PC-9 (cell line): Measurements from ENCODE around the gene SLC22A25. TPM values are rescaled to one million over a fixed set of nuclear protein-coding genes. Genes with fewer than 3 reads are reported as not detected.

Experiments used
- BruUV-seq: library from RNA; stranded (reverse); fragments of 400-500 nt; replicated peaks from 2 replicates; lab custom pipeline; 2021; lab: Mats Ljungman, UMichigan
- CTCF ChIA-PET: fragments of 300-600 bp; sonication (Branson Sonifier 250); formaldehyde crosslinking; loops from one replicate; lab custom pipeline; 2022; ENCODE audit warnings: antibody characterized with exemption; lab: Charles Lee
- POLR2A ChIA-PET: fragments of 300-600 bp; sonication (Branson Sonifier 250); formaldehyde crosslinking; loops from one replicate; lab custom pipeline; 2022; ENCODE audit warnings: antibody characterized with exemption; ENCODE audit not compliant: unreplicated experiment; lab: Charles Lee
- DNase-seq, 2 experiments: peaks; one replicate each; pipeline versions ENCODE4 v3.0.0 to v3.0.0-alpha.2; 2015 to 2022; ENCODE audit warnings: mixed read lengths in 1 of 2
- H2AFZ ChIP-seq: fragments of 200-600 bp; sonication (generic); 2 replicates; pipeline ENCODE4 v1.8.1; 2017; ENCODE audit warnings: antibody characterized with exemption
- H3F3A ChIP-seq: fragments of 200-600 bp; sonication (generic); 2 replicates; pipeline ENCODE4 v1.8.1; 2017; ENCODE audit warnings: antibody characterized with exemption, mild to moderate bottlenecking, low read depth; ENCODE audit not compliant: insufficient read depth
- H3K27ac ChIP-seq: fragments of 200-600 bp; sonication (generic); 2 replicates; pipeline ENCODE4 v1.6.1; 2016; ENCODE audit warnings: mixed run types
- H3K27me3 ChIP-seq: fragments of 200-600 bp; sonication (generic); 2 replicates; pipeline ENCODE4 v1.6.1; 2016; ENCODE audit warnings: low read depth, mixed run types; ENCODE audit not compliant: insufficient read depth
- H3K36me3 ChIP-seq: fragments of 200-600 bp; sonication (generic); 2 replicates; pipeline ENCODE4 v1.6.1; 2016; ENCODE audit warnings: low read depth, mixed run types
- H3K4me1 ChIP-seq: fragments of 200-600 bp; sonication (generic); replicated peaks from 2 replicates; pipeline ENCODE4 v1.6.1; 2016; ENCODE audit warnings: mixed run types; ENCODE audit not compliant: insufficient read depth
- H3K4me2 ChIP-seq: fragments of 200-600 bp; sonication (generic); 2 replicates; pipeline ENCODE4 v1.6.1; 2017; ENCODE audit warnings: mixed run types
- H3K4me3 ChIP-seq: fragments of 200-600 bp; sonication (generic); 2 replicates; pipeline ENCODE4 v1.6.1; 2016; ENCODE audit warnings: mixed run types
- H3K79me2 ChIP-seq: fragments of 200-600 bp; sonication (generic); 2 replicates; pipeline ENCODE4 v1.6.1; 2017; ENCODE audit warnings: low read depth, mixed run types
- H3K9me2 ChIP-seq: fragments of 200-600 bp; sonication (generic); 2 replicates; pipeline ENCODE4 v1.8.1; 2017; ENCODE audit warnings: mild to moderate bottlenecking; ENCODE audit not compliant: insufficient read depth
- H3K9me3 ChIP-seq: fragments of 200-600 bp; sonication (generic); 2 replicates; pipeline ENCODE4 v1.8.1; 2016; ENCODE audit warnings: low read depth; ENCODE audit not compliant: insufficient read depth
- H4K20me1 ChIP-seq: fragments of 200-600 bp; sonication (generic); 2 replicates; pipeline ENCODE4 v1.8.1; 2017; ENCODE audit not compliant: insufficient read depth
- CTCF ChIP-seq: fragments of 200-600 bp; sonication (generic); conservative IDR thresholded peaks from 2 replicates; pipeline ENCODE4 v1.6.1; 2017; ENCODE audit warnings: mixed run types, antibody characterized with exemption, mild to moderate bottlenecking, moderate library complexity
- EZH2 ChIP-seq: fragments of 200-600 bp; sonication (generic); IDR thresholded peaks from 2 replicates; pipeline ENCODE4 v1.8.0; 2017; ENCODE audit warnings: antibody characterized with exemption, low read depth
- intact Hi-C: fragments of 100-400 bp; cut with micrococcal nuclease; formaldehyde crosslinking; loops from one replicate; pipeline ENCODE4 v1.10.0; 2022; ENCODE audit not compliant: unreplicated experiment
- total RNA-seq: library from RNA; stranded (reverse); gene quantifications from 2 replicates; pipeline ENCODE4 v1.2.3, GENCODE V29; 2021

SLC22A25 gene
- total RNA-seq, 1 experiment from 2014 or later, result not detected

DNA sequence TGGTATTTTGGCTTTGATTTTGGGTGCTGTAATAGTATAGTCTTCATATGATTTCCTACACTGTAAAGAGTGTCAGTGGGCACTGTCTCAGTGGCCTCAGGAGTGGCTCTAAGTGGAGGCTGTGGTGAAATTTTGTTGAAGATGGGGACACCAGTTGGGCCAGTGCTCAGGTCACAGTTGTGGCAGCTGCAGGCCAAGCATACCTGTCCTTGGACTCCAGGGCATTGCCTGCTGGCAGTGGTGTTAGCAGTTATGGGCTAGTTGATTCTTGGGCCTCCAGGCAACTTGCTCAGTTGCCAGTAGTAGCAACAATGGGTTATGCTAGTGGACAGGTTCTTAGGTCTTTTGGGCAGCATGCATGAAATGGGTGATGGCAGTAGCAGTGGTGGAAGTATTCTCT lies 39.2 kb upstream of the SLC22A25 start:
- Histone ChIP-seq H3K4me1 (no peaks in the 10 kb centered on the region), H3K9me2 (no peaks in the 10 kb centered on the region), H3F3A (no peaks in the 10 kb centered on the region), H3K4me3 (no peak overlapping the region), H3K4me2 (no peak overlapping the region), H3K79me2 (no peaks in the 10 kb centered on the region), H3K27me3 (peaks cover 23% of the 10 kb centered on the region; the same call in 1 of the 2 replicates), H2AFZ (no peak overlapping the region), H3K9me3 (no peaks in the 10 kb centered on the region), H4K20me1 (no peaks in the 10 kb centered on the region), H3K36me3 (no peaks in the 10 kb centered on the region), H3K27ac (no peak overlapping the region)
- CTCF ChIA-PET, result no interaction called here
- BruUV-seq, result no TSS peak
- intact Hi-C loops, result no loop called here
- DNase-seq, result no peak
- TF ChIP-seq CTCF, result no peak
- TF ChIP-seq EZH2, result no peak
- POLR2A ChIA-PET, result no interaction called here

DNA sequence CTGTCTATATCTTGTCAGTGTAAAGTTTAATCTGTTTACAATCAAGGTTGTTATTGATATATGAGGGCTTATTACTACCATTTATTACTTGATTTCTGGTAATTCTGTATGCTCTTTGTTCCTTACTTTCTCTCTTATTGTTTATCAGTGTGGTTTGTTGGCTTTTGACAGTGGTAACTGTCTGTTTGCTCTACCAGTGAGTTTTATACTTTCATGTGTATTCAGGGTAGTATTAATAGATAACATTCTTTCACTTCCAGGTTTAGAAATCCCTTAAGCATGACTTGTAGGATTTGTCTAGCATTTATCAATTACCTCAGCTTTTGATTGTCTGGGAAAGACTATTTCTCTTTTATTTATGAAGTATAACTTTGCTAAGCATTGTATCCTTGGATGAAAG lies 37.5 kb upstream of the SLC22A25 start:
- Histone ChIP-seq H3K79me2 (no peaks in the 10 kb centered on the region), H3F3A (no peaks in the 10 kb centered on the region)
- CTCF ChIA-PET, result no interaction called here

GRCh38 chr11:63277345-63277943 lies 34.0 kb upstream of the SLC22A25 start:
- H3K9me2 ChIP-seq, result no peaks in the 10 kb centered on the region
- H3K4me1 ChIP-seq, result no peaks in the 10 kb centered on the region
- DNase-seq, result no peak
- BruUV-seq, result no TSS peak
- H3K36me3 ChIP-seq, result no peaks in the 10 kb centered on the region
- H3K9me3 ChIP-seq, result no peaks in the 10 kb centered on the region
- no peaks in the 10 kb centered on the region for H3F3A ChIP-seq
- H2AFZ ChIP-seq, result no peak overlapping the region
- H3K27ac ChIP-seq, result no peak overlapping the region
- no peak overlapping the region for H3K4me2 ChIP-seq
- intact Hi-C loops, result no loop called here
- H4K20me1 ChIP-seq, result no peaks in the 10 kb centered on the region
- CTCF ChIA-PET, result no interaction called here
- TF ChIP-seq CTCF (peak; percentile 35; the same call in 1 of the 2 replicates), EZH2 (no peak)
- peaks cover 23% of the 10 kb centered on the region; the same call in 1 of the 2 replicates for H3K27me3 ChIP-seq
- H3K4me3 ChIP-seq, result no peak overlapping the region
- H3K79me2 ChIP-seq, result no peaks in the 10 kb centered on the region
- POLR2A ChIA-PET, result no interaction called here

More for the DNA sequence above, 37.5 kb upstream of the SLC22A25 start:
- POLR2A ChIA-PET, result interaction anchor here (0.6 kb wide), 1 partner anchor 16 kb away, joined by 6 read pairs; no protein-coding TSS in a partner anchor
- Histone ChIP-seq H3K9me2 (no peaks in the 10 kb centered on the region), H3K4me1 (no peaks in the 10 kb centered on the region), H3K4me3 (no peak overlapping the region), H3K4me2 (no peak overlapping the region), H2AFZ (no peak overlapping the region), H4K20me1 (no peaks in the 10 kb centered on the region), H3K36me3 (no peaks in the 10 kb centered on the region), H3K9me3 (no peaks in the 10 kb centered on the region), H3K27ac (no peak overlapping the region), H3K27me3 (peaks cover 23% of the 10 kb centered on the region; the same call in 1 of the 2 replicates)
- DNase-seq, result no peak
- no TSS peak for BruUV-seq
- intact Hi-C loops, result no loop called here
- TF ChIP-seq CTCF, result no peak
- no peak for TF ChIP-seq EZH2
